Mesendoderm (in vitro differentiated cells): Measurements from ENCODE around the gene GAK.

Source experiments
- DNase-seq: peaks from one replicate; pipeline ENCODE4 v3.0.0; 2013
- H2AK5ac ChIP-seq: 2 replicates; pipeline ENCODE4 v1.6.1; 2013; ENCODE audit warnings: low read length, inconsistent platforms
- H2BK120ac ChIP-seq: 2 replicates; pipeline ENCODE4 v1.6.1; 2013; ENCODE audit warnings: low read depth, mild to moderate bottlenecking, low read length, moderate library complexity, mixed read lengths
- H2BK15ac ChIP-seq: replicated peaks from 2 replicates; pipeline ENCODE4 v1.6.1; 2013; ENCODE audit warnings: low read depth, mild to moderate bottlenecking, moderate library complexity
- H2BK5ac ChIP-seq: 2 replicates; pipeline ENCODE4 v1.6.1; 2013; ENCODE audit warnings: low read length, inconsistent platforms
- H3K18ac ChIP-seq: 2 replicates; pipeline ENCODE4 v1.6.1; 2013; ENCODE audit warnings: mild to moderate bottlenecking, low read length, mixed read lengths
- H3K23ac ChIP-seq: one replicate; pipeline ENCODE4 v1.6.1; 2013; ENCODE audit warnings: low read length
- H3K27ac ChIP-seq: 2 replicates; pipeline ENCODE4 v1.5.1; 2013; ENCODE audit warnings: low read depth, mild to moderate bottlenecking, inconsistent platforms, low read length, moderate library complexity
- H3K27me3 ChIP-seq: 2 replicates; pipeline ENCODE4 v1.6.1; 2013; ENCODE audit warnings: low read length, control low read depth, mild to moderate bottlenecking, inconsistent platforms; ENCODE audit not compliant: insufficient read depth, poor library complexity
- H3K36me3 ChIP-seq: 2 replicates; pipeline ENCODE4 v1.6.1; 2013; ENCODE audit warnings: low read length, inconsistent platforms; ENCODE audit not compliant: control insufficient read depth, insufficient read depth
- H3K4ac ChIP-seq: one replicate; pipeline ENCODE4 v1.6.1; 2013; ENCODE audit warnings: low read depth, mild to moderate bottlenecking, low read length, moderate library complexity
- H3K4me1 ChIP-seq: 2 replicates; pipeline ENCODE4 v1.6.1; 2013; ENCODE audit warnings: low read depth, low read length, inconsistent platforms; ENCODE audit not compliant: control insufficient read depth
- H3K4me2 ChIP-seq: 2 replicates; pipeline ENCODE4 v1.6.1; 2013; ENCODE audit warnings: low read length
- H3K4me3 ChIP-seq: 2 replicates; pipeline ENCODE4 v1.5.1; 2013; ENCODE audit warnings: mild to moderate bottlenecking, low read length
- H3K56ac ChIP-seq: one replicate; pipeline ENCODE4 v1.6.1; 2013; ENCODE audit warnings: low read length
- H3K79me1 ChIP-seq: 2 replicates; pipeline ENCODE4 v1.6.1; 2013; ENCODE audit warnings: low read length, inconsistent platforms
- H3K79me2 ChIP-seq: 2 replicates; pipeline ENCODE4 v1.6.1; 2013; ENCODE audit warnings: mild to moderate bottlenecking, low read length; ENCODE audit not compliant: control insufficient read depth, insufficient read depth
- H3K9ac ChIP-seq: 2 replicates; pipeline ENCODE4 v1.6.1; 2013; ENCODE audit warnings: low read length, inconsistent platforms
- H4K5ac ChIP-seq: one replicate; pipeline ENCODE4 v1.6.1; 2013; ENCODE audit warnings: low read length
- H4K8ac ChIP-seq: one replicate; pipeline ENCODE4 v1.6.1; 2013; ENCODE audit warnings: low read depth, mild to moderate bottlenecking, control low read depth, low read length, moderate library complexity
- WGBS: extraction: QIAGEN DNeasy Blood & Tissue Kit; methylation state at CpG from one replicate; pipeline ENCODE4 v1.1.7; 2013; ENCODE audit warnings: low lambda C conversion rate, missing lambda C conversion rate; ENCODE audit not compliant: insufficient coverage; ENCODE audit errors: extremely low coverage; 5-methylcytosine and 5-hydroxymethylcytosine counted together

The GAK gene

DNA sequence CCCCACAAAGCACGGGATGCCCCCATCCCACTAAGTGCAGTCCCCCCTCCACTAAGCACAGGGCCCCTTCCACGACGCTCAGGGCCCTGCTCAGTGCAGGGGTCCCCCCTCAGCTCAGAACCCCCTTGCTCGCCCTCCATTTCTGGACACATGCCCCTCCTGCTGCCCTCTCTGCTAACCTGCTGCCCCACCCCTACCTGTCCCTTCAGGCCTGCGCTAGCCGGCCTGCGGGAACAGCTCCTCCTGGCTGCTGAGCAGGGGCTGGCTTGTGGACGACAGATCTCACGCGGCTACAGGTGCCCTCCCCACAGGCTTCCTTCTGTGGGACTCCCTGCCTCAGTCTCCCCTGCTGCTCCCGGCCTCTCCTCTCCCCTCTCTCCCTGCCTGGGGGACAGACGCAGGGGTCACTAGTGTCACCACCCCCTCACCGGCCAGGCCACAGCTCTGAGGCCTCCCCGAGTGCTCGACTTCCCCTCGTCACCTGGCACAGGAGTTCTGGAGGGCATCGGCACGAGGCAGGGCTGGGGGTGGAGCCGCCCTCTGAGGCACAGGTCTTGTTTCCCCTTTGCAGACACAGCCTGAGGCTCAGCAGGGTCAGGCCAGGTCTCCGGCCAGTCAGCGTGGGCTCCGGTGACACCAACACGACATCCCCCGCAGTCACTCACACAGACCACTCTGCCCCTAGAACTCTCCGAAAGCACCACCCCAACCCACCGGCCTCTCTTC, 21.6 kb downstream of the GAK start:
- Histone ChIP-seq H3K27me3 (no peaks in the 10 kb centered on the region), H3K36me3 (no peaks in the 10 kb centered on the region), H4K5ac (no peak overlapping the region), H2BK120ac (no peak overlapping the region), H3K27ac (no peak overlapping the region), H4K8ac (no peak overlapping the region), H2BK15ac (no peak overlapping the region), H3K23ac (no peak overlapping the region), H3K4me3 (no peak overlapping the region), H3K9ac (no peak overlapping the region), H3K79me2 (peaks cover 10% of the 10 kb centered on the region), H2BK5ac (no peak overlapping the region), H3K79me1 (peaks cover 8% of the 10 kb centered on the region), H3K56ac (no peak overlapping the region), H3K4ac (no peak overlapping the region), H3K18ac (no peak overlapping the region), H3K4me1 (no peaks in the 10 kb centered on the region), H2AK5ac (no peak overlapping the region), H3K4me2 (no peak overlapping the region)
- DNase-seq = no peak
- WGBS = no CpG with 5 or more reads among the region's 26 CpGs

DNA sequence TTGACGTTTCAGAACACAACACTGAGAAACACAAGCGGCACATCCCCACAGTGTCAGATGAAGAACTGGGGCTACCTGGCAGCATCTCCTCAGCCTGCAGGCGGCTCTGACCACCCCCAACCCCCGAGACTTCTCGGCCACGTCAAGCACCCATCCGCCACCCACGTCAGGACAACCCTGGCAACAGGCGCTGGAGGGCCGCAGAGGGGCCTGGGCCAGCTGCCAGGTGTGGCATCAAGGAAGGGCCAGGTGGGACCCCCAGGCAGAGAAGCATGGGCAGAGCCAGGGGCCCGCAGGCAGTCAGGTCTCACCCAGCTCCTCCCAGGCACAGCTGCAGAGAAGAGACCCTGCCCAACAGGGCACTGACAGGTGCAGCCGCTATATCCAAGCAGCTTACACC, 22.3 kb downstream of the GAK start:
- Histone ChIP-seq H2BK120ac (no peak overlapping the region), H3K4me1 (no peaks in the 10 kb centered on the region), H3K4me3 (no peak overlapping the region), H3K27ac (no peak overlapping the region), H3K56ac (no peak overlapping the region), H4K8ac (no peak overlapping the region), H3K4ac (no peak overlapping the region), H2AK5ac (no peak overlapping the region), H3K23ac (no peak overlapping the region), H3K79me1 (peaks cover 4% of the 10 kb centered on the region), H3K79me2 (peaks cover 5% of the 10 kb centered on the region), H2BK5ac (no peak overlapping the region), H3K9ac (no peak overlapping the region), H4K5ac (no peak overlapping the region), H3K18ac (no peak overlapping the region), H3K27me3 (no peaks in the 10 kb centered on the region), H2BK15ac (no peak overlapping the region), H3K36me3 (no peaks in the 10 kb centered on the region), H3K4me2 (no peak overlapping the region)
- DNase-seq = no peak
- no CpG with 5 or more reads among the region's 12 CpGs for WGBS

- H3K79me2 ChIP-seq = no peaks in the 10 kb centered on the region
- H4K8ac ChIP-seq = no peak overlapping the region
- no peak for DNase-seq
- no peaks in the 10 kb centered on the region for H3K36me3 ChIP-seq
- H3K79me1 ChIP-seq = peaks cover 4% of the 10 kb centered on the region
- H3K9ac ChIP-seq = no peak overlapping the region
- H3K27ac ChIP-seq = no peak overlapping the region
- no peak overlapping the region for H2BK5ac ChIP-seq
- H2BK120ac ChIP-seq = no peak overlapping the region
- no CpG with 5 or more reads among the region's 26 CpGs for whole genome bisulfite sequencing
- no peak overlapping the region for H3K23ac ChIP-seq
- no peak overlapping the region for H3K18ac ChIP-seq
- no peak overlapping the region for H2AK5ac ChIP-seq
- no peak overlapping the region for H3K4ac ChIP-seq
- H3K27me3 ChIP-seq = no peaks in the 10 kb centered on the region
- H3K4me3 ChIP-seq = no peak overlapping the region
- no peak overlapping the region for H4K5ac ChIP-seq
- H3K56ac ChIP-seq = no peak overlapping the region
- no peak overlapping the region for H3K4me2 ChIP-seq
- no peaks in the 10 kb centered on the region for H3K4me1 ChIP-seq
- no peak overlapping the region for H2BK15ac ChIP-seq
These were observed 23.0 kb downstream of the GAK start for GRCh38 chr4:909131-909571.

GRCh38 chr4:907691-908425, 24.3 kb downstream of the GAK start:
- Histone ChIP-seq H2AK5ac (no peak overlapping the region), H3K4me1 (peaks cover 1% of the 10 kb centered on the region), H2BK5ac (no peak overlapping the region), H3K27ac (no peak overlapping the region), H2BK15ac (no peak overlapping the region), H4K5ac (no peak overlapping the region), H3K4me3 (no peak overlapping the region), H3K56ac (no peak overlapping the region), H3K79me1 (peaks cover 4% of the 10 kb centered on the region), H3K27me3 (no peaks in the 10 kb centered on the region), H3K9ac (no peak overlapping the region), H4K8ac (no peak overlapping the region), H3K4ac (no peak overlapping the region), H3K79me2 (no peaks in the 10 kb centered on the region), H3K4me2 (no peak overlapping the region), H3K36me3 (no peaks in the 10 kb centered on the region), H3K18ac (no peak overlapping the region), H3K23ac (no peak overlapping the region), H2BK120ac (no peak overlapping the region)
- no CpG with 5 or more reads among the region's 35 CpGs for WGBS
- DNase-seq = no peak

DNA sequence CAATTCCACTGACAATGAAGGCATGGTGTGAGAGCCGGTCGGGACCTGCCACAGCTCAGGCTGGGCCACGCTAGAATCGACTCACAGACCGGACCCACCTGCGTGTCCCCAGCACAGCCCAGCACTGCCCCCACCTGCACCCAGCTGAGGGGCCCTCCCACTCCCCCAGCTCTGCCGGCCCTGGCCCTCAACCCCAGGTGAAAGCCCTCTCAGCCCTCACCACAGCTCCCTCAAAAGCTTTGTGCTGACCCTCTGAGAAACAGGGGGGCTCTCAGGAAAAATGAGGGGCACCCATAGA, 25.1 kb downstream of the GAK start:
- no peak overlapping the region for H3K9ac ChIP-seq
- H3K18ac ChIP-seq = no peak overlapping the region
- H3K4me3 ChIP-seq = no peak overlapping the region
- H3K23ac ChIP-seq = no peak overlapping the region
- H2BK15ac ChIP-seq = no peak overlapping the region
- peaks cover 1% of the 10 kb centered on the region for H3K4me1 ChIP-seq
- no peak overlapping the region for H4K5ac ChIP-seq
- H3K4ac ChIP-seq = no peak overlapping the region
- H3K79me2 ChIP-seq = no peaks in the 10 kb centered on the region
- peaks cover 4% of the 10 kb centered on the region for H3K79me1 ChIP-seq
- H2BK120ac ChIP-seq = no peak overlapping the region
- no peak overlapping the region for H2BK5ac ChIP-seq
- no peak overlapping the region for H3K4me2 ChIP-seq
- H3K56ac ChIP-seq = no peak overlapping the region
- no peak for DNase-seq
- WGBS = no CpG with 5 or more reads among the region's 7 CpGs
- no peak overlapping the region for H4K8ac ChIP-seq
- H3K27me3 ChIP-seq = no peaks in the 10 kb centered on the region
- no peaks in the 10 kb centered on the region for H3K36me3 ChIP-seq
- no peak overlapping the region for H2AK5ac ChIP-seq
- no peak overlapping the region for H3K27ac ChIP-seq
